AG04450 (cell line): ENCODE results near the gene SRPRB. TPM values are rescaled to one million over a fixed set of nuclear protein-coding genes. Genes with fewer than 3 reads are reported as not detected.

Experiments used
- CTCF ChIA-PET: fragments of 300-600, 350-600 bp; formaldehyde crosslinking; extraction: SDS; loops from one replicate; lab custom pipeline; 2022; ENCODE audit warnings: antibody characterized with exemption, inconsistent platforms; lab: Charles Lee
- POLR2A ChIA-PET: fragments of 350-600 bp; formaldehyde crosslinking; extraction: SDS; loops from one replicate; lab custom pipeline; 2021; ENCODE audit warnings: antibody characterized with exemption, inconsistent platforms; lab: Yijun Ruan, JAX
- DNase-seq: peaks from one replicate; pipeline ENCODE4 v3.0.0-alpha.2; 2011; ENCODE audit warnings: low read depth, low spot score
- H3K27ac ChIP-seq: one replicate; pipeline ENCODE4 v1.5.1; 2012; ENCODE audit warnings: low read depth, low read length, control low read depth
- H3K27me3 ChIP-seq: one replicate; pipeline ENCODE4 v1.6.0; 2012; ENCODE audit warnings: low read length; ENCODE audit not compliant: control insufficient read depth, insufficient read depth
- H3K4me3 ChIP-seq: 2 replicates; pipeline ENCODE4 v1.5.1; 2011; ENCODE audit warnings: mild to moderate bottlenecking, low read depth, low read length, control low read depth
- H3K9me3 ChIP-seq: 2 replicates; pipeline ENCODE4 v1.5.1; 2012; ENCODE audit warnings: low read length; ENCODE audit not compliant: control insufficient read depth, insufficient read depth
- polyA plus RNA-seq: library from polyadenylated mRNA; depleted of rRNA; stranded (reverse); fragments of >200 nt; gene quantifications from 2 replicates; pipeline ENCODE4 v1.2.3, GENCODE V29; 2011; rRNA removed
- TF ChIP-seq, protein P1 (sequence below): IDR thresholded peaks from 2 replicates; pipeline ENCODE4 v1.5.1; 2011; ENCODE audit warnings: low read depth, low read length, control low read depth, inconsistent platforms

The SRPRB gene
- polyA plus RNA-seq, 1 experiment: 61.6 TPM

DNA sequence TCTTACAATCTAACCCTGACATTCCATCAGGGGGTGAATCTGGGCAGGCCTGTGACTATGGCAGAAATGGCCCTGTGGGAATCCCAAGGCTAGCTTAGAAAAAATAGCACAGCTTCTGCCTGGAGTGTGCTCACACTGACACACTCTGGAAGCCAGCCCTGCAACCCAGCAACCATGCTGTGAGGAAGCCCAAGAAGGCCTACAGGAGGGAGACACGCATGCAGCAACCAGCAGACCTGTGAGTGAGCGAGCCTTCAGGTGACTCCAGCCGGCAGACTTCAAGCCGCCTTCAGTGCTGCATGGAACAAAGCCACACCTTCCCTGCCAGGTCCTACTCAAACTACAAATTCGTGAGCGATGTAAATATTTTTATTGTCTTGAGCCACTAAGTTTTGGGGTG is 64.0 kb downstream of the SRPRB start:
- CTCF ChIA-PET: no interaction called here
- TF ChIP-seq, protein P1, sequence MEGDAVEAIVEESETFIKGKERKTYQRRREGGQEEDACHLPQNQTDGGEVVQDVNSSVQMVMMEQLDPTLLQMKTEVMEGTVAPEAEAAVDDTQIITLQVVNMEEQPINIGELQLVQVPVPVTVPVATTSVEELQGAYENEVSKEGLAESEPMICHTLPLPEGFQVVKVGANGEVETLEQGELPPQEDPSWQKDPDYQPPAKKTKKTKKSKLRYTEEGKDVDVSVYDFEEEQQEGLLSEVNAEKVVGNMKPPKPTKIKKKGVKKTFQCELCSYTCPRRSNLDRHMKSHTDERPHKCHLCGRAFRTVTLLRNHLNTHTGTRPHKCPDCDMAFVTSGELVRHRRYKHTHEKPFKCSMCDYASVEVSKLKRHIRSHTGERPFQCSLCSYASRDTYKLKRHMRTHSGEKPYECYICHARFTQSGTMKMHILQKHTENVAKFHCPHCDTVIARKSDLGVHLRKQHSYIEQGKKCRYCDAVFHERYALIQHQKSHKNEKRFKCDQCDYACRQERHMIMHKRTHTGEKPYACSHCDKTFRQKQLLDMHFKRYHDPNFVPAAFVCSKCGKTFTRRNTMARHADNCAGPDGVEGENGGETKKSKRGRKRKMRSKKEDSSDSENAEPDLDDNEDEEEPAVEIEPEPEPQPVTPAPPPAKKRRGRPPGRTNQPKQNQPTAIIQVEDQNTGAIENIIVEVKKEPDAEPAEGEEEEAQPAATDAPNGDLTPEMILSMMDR: no peak
- peaks cover 38% of the 10 kb centered on the region for H3K27me3 ChIP-seq

DNA sequence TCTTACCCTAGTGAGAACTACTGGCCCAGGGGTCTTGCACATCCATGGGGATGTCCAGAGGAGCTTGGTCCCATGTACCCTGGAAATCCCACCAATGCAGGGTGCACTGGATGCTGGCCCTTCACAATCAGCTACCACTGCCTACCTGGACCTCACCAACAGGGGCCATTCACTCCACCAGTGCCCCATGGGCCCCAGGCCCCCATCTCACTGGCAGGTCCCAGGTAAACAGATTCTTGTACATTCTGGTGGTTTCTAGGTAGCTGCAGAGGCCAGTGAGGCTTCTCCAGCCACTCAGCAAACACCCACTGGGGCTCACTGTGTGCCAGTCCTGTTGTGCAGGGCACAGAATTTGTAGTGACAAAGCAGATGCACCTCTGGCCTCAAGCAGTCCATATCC is 65.2 kb downstream of the SRPRB start:
- POLR2A ChIA-PET: no interaction called here
- Histone ChIP-seq H3K9me3 (no peaks in the 10 kb centered on the region), H3K27me3 (peaks cover 31% of the 10 kb centered on the region), H3K4me3 (no peak overlapping the region), H3K27ac (no peak overlapping the region)
- CTCF ChIA-PET: no interaction called here
- DNase-seq: no peak
- TF ChIP-seq, protein P1: no peak

More for the DNA sequence above, 64.0 kb downstream of the SRPRB start:
- Histone ChIP-seq H3K4me3 (no peak overlapping the region), H3K9me3 (no peaks in the 10 kb centered on the region), H3K27ac (no peak overlapping the region)
- no peak for DNase-seq
- POLR2A ChIA-PET: no interaction called here

Other genes with a start within 250 kb of the SRPRB start
- 131 and 164 TPM in 2 replicates for gene CDV3, start 232.1 kb upstream of the SRPRB start, polyA plus RNA-seq
- 17.6 and 25.9 TPM in 2 replicates for gene TOPBP1, start 143.9 kb upstream of the SRPRB start, polyA plus RNA-seq
- gene TF, start 59.4 kb upstream of the SRPRB start, polyA plus RNA-seq: 0.07 and 0.15 TPM in 2 replicates
- 2.2 and 2.3 TPM in 2 replicates for gene RAB6B, start 90.1 kb downstream of the SRPRB start, polyA plus RNA-seq
- 1.6 and 1.7 TPM in 2 replicates for gene SLCO2A1, start 224.1 kb downstream of the SRPRB start, polyA plus RNA-seq